LHCN-M2 (cell line): ENCODE results near the gene CRADD. TPM values are rescaled to one million over a fixed set of nuclear protein-coding genes. Genes with fewer than 3 reads are reported as not detected.
"Not testable (repeated sequence)": the region's sequence is repeated elsewhere in the genome, so short reads cannot be mapped to it uniquely, and the experiment has no call there.

ENCODE experiments used
- DNase-seq: peaks from one replicate; pipeline ENCODE4 v3.0.0-alpha.2; 2012; ENCODE audit warnings: low read depth
- total RNA-seq: library from RNA; depleted of rRNA; stranded (reverse); fragments of >200 nt; gene quantifications from 2 replicates; pipeline ENCODE4 v1.2.3, GENCODE V29; 2014

CRADD gene
- total RNA-seq, 1 experiment from 2014 or later = 16.9 TPM

GRCh38 chr12:93757792-93758694, 80.9 kb downstream of the CRADD start:
- DNase-seq = no peak

GRCh38 chr12:93758801-93759373, 81.7 kb downstream of the CRADD start:
- no peak for DNase-seq

- no peak for DNase-seq
These were observed 82.4 kb downstream of the CRADD start for GRCh38 chr12:93759512-93760081.

- no peak for DNase-seq
These were observed 83.2 kb downstream of the CRADD start for GRCh38 chr12:93760275-93760875.

GRCh38 chr12:93762059-93762719, 85.0 kb downstream of the CRADD start:
- DNase-seq = peak; percentile 90

- no peak for DNase-seq
These were observed 85.9 kb downstream of the CRADD start for GRCh38 chr12:93762912-93763553.

- no peak for DNase-seq
These were observed 86.6 kb downstream of the CRADD start for GRCh38 chr12:93763746-93764147.

GRCh38 chr12:93766371-93766770, 89.2 kb downstream of the CRADD start:
- no peak for DNase-seq

GRCh38 chr12:93766796-93767523, 89.8 kb downstream of the CRADD start:
- peak; percentile 81 for DNase-seq

GRCh38 chr12:93767524-93767863, 90.3 kb downstream of the CRADD start:
- DNase-seq = peak; percentile 36

- DNase-seq = no peak
These were observed 95.0 kb downstream of the CRADD start for GRCh38 chr12:93772003-93772700.

- DNase-seq = peak; percentile 65
These were observed 96.1 kb downstream of the CRADD start for GRCh38 chr12:93773122-93773871.

GRCh38 chr12:93776581-93777018, 99.4 kb downstream of the CRADD start:
- peak; percentile 74 for DNase-seq

- DNase-seq = peak; percentile 61
These were observed 100.1 kb downstream of the CRADD start for GRCh38 chr12:93777254-93777653.

- DNase-seq = peak; percentile 87
These were observed 101.1 kb downstream of the CRADD start for GRCh38 chr12:93778306-93778705.

- DNase-seq = no peak
These were observed 101.6 kb downstream of the CRADD start for GRCh38 chr12:93778766-93779165.

GRCh38 chr12:93780101-93780641, 103.0 kb downstream of the CRADD start:
- no peak for DNase-seq

- DNase-seq = not testable (repeated sequence)
These were observed 103.7 kb downstream of the CRADD start for GRCh38 chr12:93780886-93781285.

- not testable (repeated sequence) for DNase-seq
These were observed 104.8 kb downstream of the CRADD start for GRCh38 chr12:93781961-93782360.
